ENCODE results near the gene POMGNT1. TPM values are rescaled to one million over a fixed set of nuclear protein-coding genes. Genes with fewer than 3 reads are reported as not detected.
"Not testable (repeated sequence)": the region's sequence is repeated elsewhere in the genome, so short reads cannot be mapped to it uniquely, and the experiment has no call there.

Gene POMGNT1
- total and polyA plus RNA-seq, 2 of the 8 experiments (the other 6 are each of a cell fraction or from before 2014, with no cell fraction given) = 28.0 to 40.3 TPM

GRCh38 chr1:46223472-46223943 lies 25.3 kb upstream of the POMGNT1 start (continued):
- peak; percentile 72 to 95 (median 76) for TF ChIP-seq CTCF (IDR thresholded peaks at IDR 0.05; ENCODE audit: control extremely low read depth in 1 of 3, insufficient read depth in 1 of 3, low read depth in 1 of 3, low read length in 3 of 3)
- no peak for TF ChIP-seq EZH2 (IDR thresholded peaks at IDR 0.05; ENCODE audit: low read depth, low read length, severe bottlenecking)
- no peak for TF ChIP-seq USF2 (IDR thresholded peaks at IDR 0.05; ENCODE audit: low read length)
- no peak for TF ChIP-seq GABPA (IDR thresholded peaks at IDR 0.05; ENCODE audit: borderline replicate concordance, insufficient read depth, low read length)
- TF ChIP-seq JUN (IDR thresholded peaks at IDR 0.05; ENCODE audit: low read depth, low read length) = no peak
- no peak for TF ChIP-seq SIX5 (IDR thresholded peaks at IDR 0.05; ENCODE audit: low read depth, low read length)
- TF ChIP-seq JUND (IDR thresholded peaks at IDR 0.05; ENCODE audit: low read length) = no peak

GRCh38 chr1:46223055-46223454 lies 24.8 kb upstream of the POMGNT1 start:
- WGBS, 2 experiments (ENCODE audit: extremely low coverage in 1 of 2, insufficient coverage in 1 of 2, insufficient read length in 1 of 2, insufficient replicate concordance in 2 of 2, low coverage in 1 of 2, low lambda C conversion rate in 2 of 2, missing lambda C conversion rate in 1 of 2) = 82% methylated on average over 11 of the region's 11 CpGs; no CpG with 5 or more reads in 1 of the 2 experiments
- not testable (repeated sequence) for H3K4me2 ChIP-seq (ENCODE audit: insufficient read depth in 1 of 2, low read depth in 2 of 2, low read length in 2 of 2)

More at GRCh38 chr1:46223055-46223454, 24.8 kb upstream of the POMGNT1 start:
- not testable (repeated sequence) for H3K9ac ChIP-seq (replicated peaks in 1 of 4; ENCODE audit: extremely low read depth in 1 of 4, low read depth in 3 of 4, low read length in 3 of 4); H2BK12ac ChIP-seq (ENCODE audit: low read depth, low read length); DNase-seq (ENCODE audit: low read depth in 1 of 2, low spot score in 2 of 2); H3K79me1 ChIP-seq (ENCODE audit: low read depth, low read length); H3K27me3 ChIP-seq (replicated peaks in 1 of 4; ENCODE audit: control insufficient read depth in 3 of 4, extremely low read depth in 1 of 4, insufficient read depth in 3 of 4, low read length in 3 of 4); H4K8ac ChIP-seq (ENCODE audit: extremely low read depth, insufficient read depth, low read length); H3K36me3 ChIP-seq (ENCODE audit: control insufficient read depth in 2 of 4, insufficient read depth in 4 of 4, low read length in 3 of 4); H3K4me3 ChIP-seq (ENCODE audit: extremely low read depth in 1 of 4, insufficient read depth in 2 of 4, low read depth in 3 of 4, low read length in 4 of 4); H3K23me2 ChIP-seq (ENCODE audit: low read depth, low read length); H2BK120ac ChIP-seq (replicated peaks; ENCODE audit: low read depth, low read length); H2BK5ac ChIP-seq (ENCODE audit: low read depth, low read length); H2BK15ac ChIP-seq (ENCODE audit: low read length); H4K20me1 ChIP-seq (replicated peaks in 1 of 2; ENCODE audit: control insufficient read depth in 1 of 2, insufficient read depth in 2 of 2, low read length in 2 of 2); H3K23ac ChIP-seq (ENCODE audit: insufficient read length); H4K91ac ChIP-seq (replicated peaks; ENCODE audit: insufficient read length, low read length); H3K14ac ChIP-seq (ENCODE audit: insufficient read length); H3K18ac ChIP-seq (ENCODE audit: extremely low read depth, low read length); H3K27ac ChIP-seq (ENCODE audit: low read depth, low read length); H3K56ac ChIP-seq (replicated peaks; ENCODE audit: insufficient read length, low read depth, low read length); H4K5ac ChIP-seq (ENCODE audit: insufficient read length, low read depth, low read length); H2BK20ac ChIP-seq (ENCODE audit: low read length); H2AK5ac ChIP-seq (ENCODE audit: low read depth, low read length); FAIRE-seq; H3K9me3 ChIP-seq (ENCODE audit: insufficient read depth in 2 of 2, low read depth in 1 of 2, low read length in 1 of 2); H2AFZ ChIP-seq (ENCODE audit: low read length); H3K4ac ChIP-seq (replicated peaks; ENCODE audit: insufficient read length, low read depth, low read length); H3K79me2 ChIP-seq (ENCODE audit: control insufficient read depth in 1 of 2, insufficient read depth in 2 of 2, low read length in 2 of 2)
- CTCF ChIA-PET (ENCODE audit: partially characterized antibody) = interaction anchor here (0.7 to 5.4 kb wide), 31 partner anchors 10 to 190 kb away, joined by 3 to 73 read pairs (median 9); partner anchors contain the start of genes LURAP1, POMGNT1 and RAD54L
- H3K4me1 ChIP-seq (replicated peaks in 1 of 4; ENCODE audit: control insufficient read depth in 3 of 4, insufficient read depth in 4 of 4, low read length in 3 of 4) = peaks cover 3 to 11% (median 7%) of the 10 kb centered on the region in 4 experiments; a peak in 6 of 7 replicates
- POLR2A ChIA-PET (ENCODE audit: partially characterized antibody) = interaction anchor here (0.8 to 2.2 kb wide), 8 partner anchors 11 to 100 kb away, joined by 3 to 16 read pairs (median 4); partner anchors contain the start of genes PIK3R3 and RAD54L
